ENCODE data around the gene PRDM9.

Gene PRDM9

DNA sequence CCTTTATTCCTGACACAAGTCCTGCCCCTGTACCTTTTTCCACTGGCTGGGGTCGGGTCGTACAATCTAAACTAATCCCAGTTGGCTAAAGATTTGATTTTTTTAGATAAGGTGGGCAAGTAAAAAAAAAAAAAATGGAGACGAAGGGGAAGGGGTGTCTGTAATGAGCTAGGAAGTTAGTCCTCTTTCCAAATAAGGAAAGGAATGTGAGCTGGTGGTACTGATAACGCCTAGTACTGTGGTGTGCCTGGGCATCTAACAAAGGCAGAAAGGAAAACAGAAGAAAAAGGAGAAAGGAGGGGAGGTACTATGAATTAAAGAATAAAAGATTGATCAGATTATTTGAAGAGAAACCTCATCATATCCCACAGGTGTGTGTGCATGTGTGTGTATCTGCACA is 21.3 kb downstream of the PRDM9 start:
- DNase-seq = no peak

- DNase-seq = no peak
Observed at GRCh38 chr5:23530571-23530970, 23.2 kb downstream of the PRDM9 start.

DNA sequence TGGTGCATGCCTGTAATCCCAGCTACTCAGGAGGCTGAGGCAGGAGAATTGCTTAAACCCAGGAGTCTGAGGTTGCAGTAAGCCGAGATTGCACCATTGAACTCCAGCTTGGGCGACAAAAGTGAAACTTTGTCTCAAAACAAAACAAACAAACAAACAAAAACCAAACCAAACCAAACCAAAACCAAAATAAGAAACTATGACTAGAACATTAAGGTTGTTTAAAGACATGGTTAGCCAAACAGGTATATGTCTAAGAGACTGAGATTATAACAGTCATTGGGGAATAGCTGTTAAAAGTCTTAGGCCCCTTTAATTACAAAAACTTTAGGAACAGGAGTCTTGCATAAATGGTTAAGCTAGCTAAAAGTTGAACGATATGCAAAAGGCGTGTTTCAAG is 63.6 kb downstream of the PRDM9 start:
- DNase-seq = no peak
